Suprapubic skin (tissue), 3 donors: ENCODE results near the gene PSME3.

Source experiments
- POLR2A ChIP-seq, 2 donors: fragments of 450-650 bp; IDR thresholded peaks; one replicate each; pipeline ENCODE4 v1.6.1; 2017; ENCODE audit warnings: antibody characterized with exemption in 2 of 2, mild to moderate bottlenecking in 2 of 2, moderate library complexity in 2 of 2
- TF ChIP-seq, protein P1 (sequence below), 2 donors: fragments of 200-600 bp in 1 of 2; fragments of 450-650 bp in 1 of 2; sonication (generic) in 1 of 2; IDR thresholded peaks; one replicate each; pipeline ENCODE4 v1.5.1; 2016 to 2019; ENCODE audit warnings: antibody characterized with exemption in 2 of 2, mild to moderate bottlenecking in 1 of 2, moderate library complexity in 1 of 2

DNA sequence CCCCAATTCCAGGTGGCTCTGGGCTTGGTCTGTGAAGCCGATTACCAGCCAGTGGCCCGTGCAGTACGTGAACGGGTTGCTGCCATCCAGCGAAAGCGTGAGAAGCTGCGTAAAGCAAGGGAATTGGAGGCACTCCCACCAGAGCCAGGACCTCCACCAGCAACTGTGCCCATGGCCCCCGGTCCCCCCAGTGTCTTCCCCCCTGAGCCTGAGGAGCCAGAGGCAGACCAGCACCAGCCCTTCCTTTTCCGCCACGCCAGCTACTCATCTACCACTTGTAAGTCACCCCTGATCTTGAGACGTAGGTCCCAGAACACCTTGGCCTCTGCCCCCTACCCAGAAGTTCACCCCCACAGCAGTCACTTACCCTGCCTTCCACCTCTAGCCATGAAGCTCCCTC lies 45.9 kb upstream of the PSME3 start:
- TF ChIP-seq POLR2A (IDR thresholded peaks at IDR 0.05) = no peak
- TF ChIP-seq, protein P1, sequence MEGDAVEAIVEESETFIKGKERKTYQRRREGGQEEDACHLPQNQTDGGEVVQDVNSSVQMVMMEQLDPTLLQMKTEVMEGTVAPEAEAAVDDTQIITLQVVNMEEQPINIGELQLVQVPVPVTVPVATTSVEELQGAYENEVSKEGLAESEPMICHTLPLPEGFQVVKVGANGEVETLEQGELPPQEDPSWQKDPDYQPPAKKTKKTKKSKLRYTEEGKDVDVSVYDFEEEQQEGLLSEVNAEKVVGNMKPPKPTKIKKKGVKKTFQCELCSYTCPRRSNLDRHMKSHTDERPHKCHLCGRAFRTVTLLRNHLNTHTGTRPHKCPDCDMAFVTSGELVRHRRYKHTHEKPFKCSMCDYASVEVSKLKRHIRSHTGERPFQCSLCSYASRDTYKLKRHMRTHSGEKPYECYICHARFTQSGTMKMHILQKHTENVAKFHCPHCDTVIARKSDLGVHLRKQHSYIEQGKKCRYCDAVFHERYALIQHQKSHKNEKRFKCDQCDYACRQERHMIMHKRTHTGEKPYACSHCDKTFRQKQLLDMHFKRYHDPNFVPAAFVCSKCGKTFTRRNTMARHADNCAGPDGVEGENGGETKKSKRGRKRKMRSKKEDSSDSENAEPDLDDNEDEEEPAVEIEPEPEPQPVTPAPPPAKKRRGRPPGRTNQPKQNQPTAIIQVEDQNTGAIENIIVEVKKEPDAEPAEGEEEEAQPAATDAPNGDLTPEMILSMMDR (IDR thresholded peaks at IDR 0.05) = no peak
